Stimulated activated naive CD4-positive, alpha-beta T cell treated with Interleukin-2 at 50 U/mL for 16 hours (primary cell): ENCODE results near the gene SPATA6L.

Source experiments
- DNase-seq: peaks from one replicate; lab custom pipeline; 2025; lab: John Stamatoyannopoulos, UW

The SPATA6L gene

DNA sequence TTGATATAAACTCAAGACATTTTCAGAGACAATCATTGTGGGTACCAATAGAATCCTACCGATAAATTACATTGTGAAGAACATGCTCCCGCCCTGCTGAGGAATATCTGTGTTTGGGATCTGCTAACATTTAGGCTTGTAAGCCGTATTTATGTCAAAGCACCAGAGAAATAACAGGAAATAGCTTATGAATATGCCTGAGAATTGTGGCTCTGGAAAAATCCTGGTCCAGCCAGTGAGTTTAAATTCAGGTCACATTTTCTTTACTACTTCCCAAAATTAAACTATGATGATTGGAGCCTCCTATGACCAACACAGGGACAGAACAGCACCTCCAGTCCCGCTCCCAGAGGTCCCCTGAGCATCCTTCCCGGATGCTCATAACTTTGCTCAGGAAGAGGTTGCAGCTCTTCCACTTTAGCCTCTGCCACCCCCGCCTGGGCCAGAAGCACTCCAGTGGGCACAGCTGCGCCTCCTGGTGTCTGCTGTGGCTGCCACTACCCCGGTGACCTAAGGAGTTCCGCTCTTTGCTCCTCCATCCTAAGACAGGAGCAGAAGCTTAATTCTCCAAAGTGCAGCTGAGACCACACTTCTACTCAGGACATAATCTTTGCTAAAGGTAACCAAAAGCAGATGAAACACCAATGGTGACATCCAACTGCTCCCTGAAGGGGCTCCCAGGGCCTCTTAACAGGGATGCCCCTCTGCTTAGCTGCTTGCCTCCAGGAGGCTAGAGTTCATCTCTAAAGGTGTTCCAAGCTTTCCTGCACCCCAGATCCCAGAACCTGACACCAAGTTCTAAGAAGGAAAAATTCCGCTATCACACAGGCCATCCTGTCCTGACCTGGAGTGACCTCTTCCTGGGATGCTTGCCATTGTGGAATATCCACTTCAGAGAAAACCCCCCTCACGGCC is 117.2 kb downstream of the SPATA6L start:
- DNase-seq = no peak
